NCI-H2171 treated with DMSO at 0.1 percent for 48 hours (cell line): Measurements from ENCODE around the gene RNGTT.
"Not testable (repeated sequence)": the region's sequence is repeated elsewhere in the genome, so short reads cannot be mapped to it uniquely, and the experiment has no call there.

Source experiments
- DNase-seq: peaks from one replicate; lab custom pipeline; 2025; lab: John Stamatoyannopoulos, UW

RNGTT gene

DNA sequence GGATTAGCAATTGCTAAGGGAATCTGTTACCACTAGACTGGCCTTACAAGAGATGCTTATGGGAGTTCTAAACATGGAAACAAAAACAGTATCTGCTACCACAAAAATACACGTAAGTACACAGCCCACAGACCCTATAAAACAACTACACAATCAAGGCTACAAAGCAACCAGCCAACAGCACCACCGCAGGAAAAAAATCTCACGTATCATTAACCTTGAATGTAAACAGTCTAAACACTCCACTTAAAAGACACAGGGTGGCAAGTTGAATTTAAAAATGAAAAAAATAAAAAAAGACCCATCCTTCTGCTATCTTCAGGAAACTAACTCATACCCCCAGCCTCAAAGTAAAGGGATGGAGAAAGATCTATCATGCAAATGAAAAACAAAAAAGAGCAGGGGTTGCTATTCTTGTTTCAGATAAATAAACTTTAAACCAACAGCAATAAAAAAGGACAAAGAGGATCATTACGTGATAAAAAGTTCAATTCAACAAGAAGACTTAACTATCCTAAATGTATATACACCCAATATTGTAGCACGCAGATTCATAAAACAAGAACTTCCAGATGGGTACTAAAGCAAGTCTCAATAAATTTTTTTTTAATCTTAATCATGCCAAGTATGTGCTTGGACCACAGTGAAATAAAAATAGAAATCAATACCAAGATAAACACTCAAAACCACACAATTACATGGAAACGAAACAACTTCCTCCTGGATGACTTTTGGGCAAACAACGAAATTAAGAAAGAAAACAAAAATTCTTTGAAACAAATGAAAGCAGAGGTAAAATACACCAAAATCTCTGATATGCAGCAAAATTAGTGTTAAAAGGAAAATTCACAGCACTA lies 52.3 kb downstream of the RNGTT start:
- peak; percentile 19 for DNase-seq

DNA sequence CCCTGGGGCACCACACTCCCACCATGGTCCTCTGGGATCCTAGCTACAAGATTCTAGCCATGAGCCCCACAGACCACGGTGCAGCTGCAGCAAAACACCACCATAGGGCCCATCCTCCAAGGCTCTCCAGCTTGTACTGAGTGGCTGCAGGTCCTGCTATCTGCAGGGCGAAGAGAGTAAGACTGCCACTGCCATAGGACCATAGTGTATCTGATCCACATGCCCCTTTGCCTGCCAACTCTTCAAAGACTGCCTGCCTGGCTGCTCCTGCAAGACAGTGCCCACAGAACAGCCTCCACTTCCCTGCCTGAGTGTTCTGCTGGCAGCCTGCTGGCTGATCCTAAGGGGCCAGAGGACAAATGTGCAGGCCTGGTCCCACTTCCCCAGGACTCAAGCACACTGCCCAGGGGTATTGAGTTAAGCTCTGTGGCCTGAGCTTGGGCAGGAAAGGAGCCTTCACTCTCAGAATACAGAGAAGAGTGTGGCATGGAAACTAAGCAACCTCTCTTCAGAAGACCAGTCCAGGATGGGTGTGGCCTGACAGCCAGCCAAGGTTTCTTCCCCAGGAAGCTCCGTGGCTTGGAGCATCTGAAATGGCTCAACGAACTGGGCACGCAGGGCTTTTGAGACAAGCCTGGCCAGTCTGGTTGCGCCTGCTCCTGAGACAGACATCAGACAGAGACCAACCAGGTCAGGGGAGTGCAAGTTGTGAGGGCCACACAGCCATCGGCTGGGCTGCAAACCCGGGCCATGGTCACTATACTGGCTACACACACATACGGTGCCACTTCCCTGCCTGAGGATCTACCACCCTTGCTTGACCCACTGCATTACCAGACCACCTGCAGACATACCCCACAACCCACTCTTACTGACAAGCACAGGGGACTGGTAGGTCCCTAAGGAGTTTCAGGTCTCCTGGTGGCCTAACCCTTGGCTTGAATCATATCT lies 54.5 kb downstream of the RNGTT start:
- no peak for DNase-seq

DNA sequence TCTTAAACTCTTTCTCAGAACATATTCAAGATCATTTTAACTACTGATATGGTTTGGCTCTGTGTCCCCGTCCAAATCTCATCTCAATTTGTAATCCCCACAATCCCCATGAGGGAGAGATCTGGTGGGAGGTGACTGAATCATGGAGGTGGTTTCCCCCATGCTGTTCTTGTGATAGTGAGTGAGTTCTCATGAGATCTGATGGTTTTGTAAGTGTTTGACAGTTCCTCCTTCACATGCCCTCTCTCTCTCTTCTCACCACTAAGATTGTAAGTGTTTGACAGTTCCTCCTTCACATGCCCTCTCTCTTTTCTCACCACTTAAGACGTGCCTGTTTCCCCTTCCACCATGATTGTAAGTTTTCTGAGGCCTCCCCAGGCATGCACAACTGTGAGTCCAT lies 56.3 kb downstream of the RNGTT start:
- not testable (repeated sequence) for DNase-seq

DNA sequence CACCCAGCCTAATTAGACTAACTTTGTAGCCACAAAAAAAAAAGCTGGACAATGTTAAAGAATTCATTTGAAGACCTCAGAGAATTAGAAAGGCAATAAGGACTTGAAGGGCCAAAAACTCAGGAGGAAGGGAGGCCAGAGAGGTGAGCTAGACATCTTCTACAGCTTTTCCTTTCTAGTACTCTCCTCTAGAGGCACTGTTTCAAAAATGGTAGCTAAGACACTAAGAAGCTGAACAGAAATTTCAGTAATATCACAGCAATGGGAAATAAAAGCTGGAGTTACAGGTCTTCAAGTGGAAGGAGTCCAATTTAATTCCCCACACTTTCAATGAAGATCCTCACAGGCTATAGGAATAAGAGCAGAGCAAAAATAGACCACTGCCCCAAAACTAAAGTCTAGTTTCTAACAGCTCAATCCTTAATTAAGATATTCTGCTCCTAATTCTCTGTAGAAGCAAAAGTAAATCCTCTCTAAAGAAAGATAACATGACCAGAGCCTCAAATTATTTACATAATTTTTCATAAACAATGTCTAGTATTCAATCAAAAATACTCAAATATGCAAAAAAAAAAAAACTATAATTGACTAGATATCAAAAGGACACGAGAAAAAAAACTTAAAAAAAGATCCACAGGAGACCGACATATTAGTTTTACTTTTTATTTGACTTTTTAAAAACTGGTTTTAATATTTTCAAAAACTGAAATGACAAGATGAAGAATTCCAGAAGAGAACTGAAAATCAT lies 63.7 kb downstream of the RNGTT start:
- no peak for DNase-seq

DNA sequence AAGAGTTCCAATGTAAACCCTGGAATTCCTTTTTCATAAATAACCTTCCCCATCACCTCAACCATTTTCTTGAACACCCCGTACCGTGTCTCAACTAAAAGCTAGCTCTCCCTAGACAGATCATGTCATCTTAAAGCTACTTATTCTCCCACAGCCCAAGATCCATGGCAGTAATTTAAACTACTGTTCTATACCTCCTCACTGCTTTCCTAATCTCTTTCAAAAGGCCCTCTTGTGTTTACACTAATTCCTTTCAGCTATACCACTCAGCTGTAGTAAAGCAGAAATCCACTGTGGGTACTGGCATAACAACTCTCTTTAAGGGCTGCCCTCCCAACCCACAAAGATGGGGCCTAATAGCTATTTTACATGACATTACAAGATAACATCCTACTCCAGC lies 67.5 kb downstream of the RNGTT start:
- DNase-seq: no peak

DNA sequence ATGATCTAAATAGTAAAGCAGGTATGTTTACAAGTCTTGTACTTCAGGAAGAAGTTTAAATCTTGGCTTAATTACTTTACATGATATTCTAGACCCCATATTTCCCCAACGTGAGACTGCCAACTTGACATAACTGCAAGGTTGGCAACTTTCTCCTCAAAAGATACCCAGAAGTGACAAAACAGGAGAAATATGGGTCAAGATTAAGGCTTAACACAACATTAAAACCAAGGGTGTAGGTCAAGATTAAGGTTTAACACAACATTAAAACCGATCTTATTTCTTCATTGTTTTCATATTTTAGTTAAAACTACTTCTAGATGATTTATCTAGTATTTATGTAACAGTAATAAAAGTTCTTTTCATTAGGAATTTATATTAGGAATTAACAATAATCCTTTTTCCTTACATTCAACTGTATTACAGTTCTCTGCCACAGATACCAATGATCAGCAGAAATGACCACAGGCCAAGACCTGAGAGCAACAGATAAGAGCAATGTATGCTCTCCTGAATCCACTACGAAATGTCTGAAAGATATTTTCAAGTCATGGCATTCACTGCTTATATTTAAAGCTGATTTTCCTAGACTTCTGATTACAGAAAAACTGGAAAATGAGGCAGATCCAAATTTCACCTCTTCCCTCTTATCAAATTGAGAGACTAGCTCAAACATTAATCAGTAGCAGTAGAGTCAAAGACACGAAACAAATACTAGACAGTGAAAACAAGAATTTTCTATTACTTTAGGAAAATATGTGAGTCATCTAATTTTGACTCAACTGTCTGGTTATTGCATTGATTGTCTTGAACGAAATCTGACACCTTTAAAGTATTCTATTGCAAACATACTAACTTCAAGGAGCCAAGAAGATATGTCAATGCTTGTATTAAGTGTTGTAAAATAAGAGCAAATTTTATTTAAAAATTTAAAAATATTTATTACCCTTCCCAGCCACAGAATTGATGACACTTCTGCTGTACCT lies 72.3 kb downstream of the RNGTT start:
- DNase-seq: no peak

DNA sequence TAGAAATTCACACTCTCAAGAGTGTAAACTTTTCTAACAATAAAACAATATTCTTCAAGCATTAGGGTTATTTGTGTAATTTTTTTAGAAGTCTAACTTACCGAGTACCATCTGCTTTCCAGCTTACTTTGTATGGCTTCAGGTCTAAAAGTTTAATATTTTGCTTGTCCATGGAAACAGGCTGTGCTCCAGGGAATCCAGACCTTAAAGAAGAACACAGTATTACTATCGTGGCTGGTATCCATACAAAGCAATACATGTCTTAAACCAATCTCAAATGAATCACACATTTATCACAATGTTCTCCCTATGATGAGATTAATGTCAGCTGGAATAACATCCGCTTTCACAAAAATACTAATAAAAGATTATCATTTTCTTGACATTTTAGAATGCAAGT lies 73.0 kb downstream of the RNGTT start:
- no peak for DNase-seq

DNA sequence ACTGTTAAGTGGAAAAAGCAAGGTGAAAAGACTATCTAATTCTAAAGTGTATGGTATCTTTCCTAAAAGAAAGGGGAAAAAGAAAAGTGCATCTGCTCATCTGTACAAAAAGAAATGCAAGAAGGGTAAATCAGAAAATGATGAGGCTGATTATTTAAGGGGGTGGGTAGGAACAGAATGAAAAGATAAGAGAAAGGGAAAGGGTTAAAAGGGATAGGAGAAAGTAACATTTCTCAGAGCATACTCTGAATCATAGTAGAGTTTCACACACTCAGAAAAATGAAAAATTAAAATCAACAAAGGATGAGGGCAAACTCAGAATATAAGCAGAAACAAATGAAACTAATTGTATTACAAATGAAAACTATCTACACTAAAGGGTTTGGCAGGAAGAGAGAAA lies 79.1 kb downstream of the RNGTT start:
- no peak for DNase-seq

DNA sequence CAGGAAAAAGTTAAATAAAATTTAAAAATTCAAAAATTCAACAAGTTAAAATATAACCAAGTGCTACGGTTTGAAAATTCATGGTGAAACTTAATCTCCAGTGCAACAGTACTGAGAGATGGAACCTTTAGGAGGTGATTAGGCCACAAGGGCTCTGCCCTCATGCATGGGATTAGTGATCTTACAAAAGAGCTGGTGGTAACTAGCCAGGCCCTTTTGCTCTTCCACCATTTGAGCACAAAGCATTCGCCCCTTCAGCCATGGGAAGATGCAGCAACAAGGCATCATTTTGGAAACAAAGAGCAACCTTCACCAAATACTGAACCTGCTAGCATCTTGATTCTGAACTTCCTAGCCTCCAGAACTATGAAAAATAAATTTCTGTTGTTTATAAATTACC lies 80.9 kb downstream of the RNGTT start:
- no peak for DNase-seq

DNA sequence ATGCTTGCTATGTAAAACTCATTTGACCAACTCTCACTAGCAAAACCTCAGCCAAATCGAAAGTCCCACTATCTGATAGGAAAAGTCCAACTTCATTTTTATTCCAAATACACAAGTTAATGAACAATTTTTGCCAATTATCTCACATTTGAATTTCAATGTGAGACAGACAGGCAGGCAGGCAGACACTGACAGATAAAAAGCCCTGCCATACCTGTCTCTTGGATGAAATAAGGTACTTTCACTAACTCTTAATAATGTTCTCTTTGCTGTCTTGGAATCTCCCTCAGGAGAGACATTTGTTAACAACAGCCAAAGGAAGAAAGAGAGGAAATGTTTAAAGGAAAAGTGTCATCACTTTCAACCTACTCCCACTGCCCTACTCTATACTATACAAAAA lies 82.0 kb downstream of the RNGTT start:
- no peak for DNase-seq

DNA sequence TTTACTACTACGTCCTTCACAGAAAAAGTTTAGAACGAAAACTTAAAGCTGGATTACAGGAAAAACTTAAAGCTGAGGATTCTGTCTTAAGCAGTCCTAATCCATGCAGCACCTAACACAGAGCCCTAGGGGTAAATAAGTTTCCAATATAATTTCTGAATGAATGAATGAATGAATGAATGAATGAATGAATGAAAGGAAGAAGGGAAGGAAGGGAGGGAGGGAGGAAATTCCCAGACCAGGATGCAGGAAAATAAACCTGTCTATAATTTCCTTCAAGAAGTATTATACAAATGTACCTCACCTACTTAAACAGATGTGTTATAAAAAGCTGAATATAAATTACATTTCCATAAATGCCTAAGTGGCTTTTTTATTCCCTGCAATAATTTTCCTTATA lies 83.4 kb downstream of the RNGTT start:
- no peak for DNase-seq

DNA sequence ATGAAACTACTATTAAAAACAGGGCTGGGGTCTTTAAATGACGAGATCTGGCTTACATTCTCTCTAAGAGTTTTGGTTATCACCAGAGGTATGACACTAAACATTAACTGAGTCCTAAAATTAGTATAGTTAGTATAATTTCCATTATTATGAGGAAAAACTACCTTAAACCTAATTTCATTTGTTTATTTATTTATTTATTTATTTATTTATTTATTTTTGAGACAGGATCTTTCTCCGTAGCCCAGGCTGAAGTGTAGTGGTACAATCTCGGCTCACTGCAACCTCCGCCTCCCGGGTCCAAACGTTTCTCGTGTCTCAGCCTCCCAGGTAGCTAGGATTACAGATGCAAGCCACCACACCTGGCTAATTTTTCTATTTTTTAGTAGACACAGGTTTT lies 85.5 kb downstream of the RNGTT start:
- DNase-seq: no peak

DNA sequence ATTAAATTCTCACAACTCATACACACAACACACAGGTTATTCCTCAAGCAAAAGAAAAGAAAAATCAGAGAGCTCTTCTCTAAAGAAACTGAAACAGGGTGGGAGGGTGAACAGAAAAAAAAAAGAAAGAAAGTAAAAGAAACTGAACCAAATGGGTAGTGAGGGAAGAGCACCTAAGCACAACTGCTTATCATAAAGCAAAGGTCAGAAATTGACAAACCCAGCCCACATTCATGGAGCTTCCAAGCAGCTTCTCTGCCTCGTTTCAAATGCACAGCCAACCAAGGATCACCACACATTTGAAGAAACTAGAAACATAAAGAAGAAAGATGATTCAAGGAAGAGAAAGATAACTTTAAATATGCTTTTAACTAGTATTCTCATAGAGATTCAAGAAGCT lies 90.5 kb downstream of the RNGTT start:
- DNase-seq: no peak

DNA sequence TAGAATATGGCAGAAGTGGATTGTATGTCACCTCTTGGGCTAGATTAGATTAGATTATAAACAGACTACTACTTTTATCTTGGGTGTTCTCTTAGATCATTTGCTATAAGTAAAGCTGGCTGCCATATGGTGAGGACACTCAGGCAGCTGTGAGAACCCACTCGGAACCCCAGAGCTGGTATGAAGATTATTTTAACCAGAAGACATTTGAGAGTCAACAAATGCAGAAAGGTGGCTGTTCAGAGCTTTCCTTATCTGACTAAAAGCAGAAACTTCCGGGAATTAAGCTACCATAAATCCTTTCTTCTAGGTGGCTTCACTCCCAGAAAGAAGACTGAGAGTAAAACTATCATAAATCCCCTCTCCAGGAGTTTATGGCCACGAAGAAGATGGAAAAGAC lies 91.9 kb downstream of the RNGTT start:
- DNase-seq: no peak

DNA sequence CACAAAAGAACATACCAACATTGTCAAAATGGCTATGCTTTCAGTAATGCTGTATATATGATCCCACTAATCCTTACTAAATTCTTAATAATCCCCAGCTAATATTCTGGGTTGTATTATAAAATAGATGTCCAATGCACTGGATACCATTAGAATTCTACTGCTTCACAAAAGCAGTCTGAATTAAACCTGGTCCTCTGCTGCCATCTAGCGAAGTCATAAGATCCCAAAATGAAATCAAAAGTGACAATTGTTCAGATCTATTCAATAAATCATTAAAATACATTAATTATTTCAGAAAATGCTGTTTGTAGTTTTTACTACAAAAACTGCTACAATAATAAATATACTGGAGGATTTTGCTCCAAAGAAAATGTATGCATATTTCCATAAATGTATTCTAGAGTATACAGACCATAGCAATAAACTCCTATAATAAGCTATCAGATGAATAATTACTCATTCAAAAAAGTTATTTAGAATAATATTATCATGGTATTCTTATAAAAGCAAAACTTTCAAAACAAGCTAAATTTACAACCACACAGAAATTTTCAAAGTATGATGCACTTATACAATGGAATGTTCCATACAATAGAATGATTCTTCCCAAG lies 92.6 kb downstream of the RNGTT start:
- peak; percentile 68 for DNase-seq

DNA sequence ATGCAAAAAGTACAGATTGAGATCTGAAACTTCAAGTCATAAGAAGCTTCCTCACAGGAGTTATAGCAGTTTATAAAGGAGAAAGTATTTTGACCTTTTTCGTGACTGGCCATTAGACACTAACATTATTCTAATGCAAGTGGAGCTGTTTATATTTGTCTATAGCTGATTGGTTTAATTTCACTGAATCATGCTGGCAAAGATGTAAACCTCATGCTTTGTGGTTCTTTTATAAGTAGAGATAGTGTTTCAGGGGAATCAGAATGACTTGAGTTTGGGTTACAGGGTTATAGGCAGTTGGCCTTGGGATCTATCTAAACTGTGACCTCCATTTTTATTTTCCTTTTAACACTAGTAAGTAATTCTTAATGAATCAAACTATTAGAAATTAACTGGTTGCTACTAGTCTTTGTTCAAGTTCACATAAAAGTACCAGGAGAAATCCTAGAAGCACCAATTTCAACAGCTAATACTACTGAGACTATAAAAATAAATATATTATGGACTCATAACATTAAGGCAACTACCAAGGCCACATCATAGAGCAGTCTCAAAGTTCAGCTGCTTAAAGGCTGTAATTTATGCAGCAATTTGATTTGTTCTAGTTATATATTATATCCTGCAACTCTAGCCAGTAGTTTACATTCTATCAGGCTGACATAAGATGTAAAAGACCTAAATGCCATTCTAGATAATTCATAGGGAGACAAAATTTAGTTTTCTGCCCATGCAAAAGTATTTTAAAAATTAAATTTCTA lies 94.0 kb downstream of the RNGTT start:
- DNase-seq: no peak

DNA sequence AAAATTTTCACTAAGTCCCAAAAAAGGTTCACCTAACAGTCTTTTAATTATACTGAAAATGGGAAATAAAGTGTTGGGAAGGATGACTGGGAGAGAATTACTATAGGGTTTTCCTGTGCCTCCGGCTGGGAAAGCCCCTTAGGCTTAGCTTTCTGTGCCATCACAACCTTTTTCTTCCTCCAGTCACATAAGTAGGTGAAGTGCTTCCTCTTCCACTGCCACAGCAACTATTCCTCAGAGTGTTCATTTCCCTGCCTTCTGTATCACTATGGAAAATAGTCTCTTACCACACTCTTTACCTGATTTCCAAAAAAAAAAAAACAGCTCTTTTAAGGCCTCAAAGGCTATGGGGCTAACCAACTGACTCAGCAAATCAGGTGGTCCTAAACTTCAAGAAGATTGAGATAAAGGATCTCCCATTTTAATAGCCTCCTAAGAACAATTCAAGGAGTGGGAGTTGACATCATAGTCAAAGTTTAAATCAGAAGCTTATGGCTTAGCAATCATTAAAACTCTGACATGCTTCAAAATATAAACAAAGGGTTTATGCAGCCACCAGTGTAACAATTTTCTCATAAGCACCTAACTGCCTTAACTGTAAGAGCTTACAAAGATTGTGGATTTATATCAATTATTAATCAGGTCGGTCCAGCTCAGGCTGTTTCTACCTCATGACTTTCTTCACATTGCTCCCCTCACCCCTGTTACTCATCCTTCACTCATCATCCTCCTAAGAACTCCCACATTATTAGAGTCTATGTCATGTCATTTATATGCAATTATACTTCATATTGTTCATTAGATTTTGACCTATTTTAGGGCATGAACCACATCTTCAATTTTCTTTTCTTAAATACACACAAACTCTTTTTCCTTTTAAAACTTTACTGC lies 95.3 kb downstream of the RNGTT start:
- no peak for DNase-seq

DNA sequence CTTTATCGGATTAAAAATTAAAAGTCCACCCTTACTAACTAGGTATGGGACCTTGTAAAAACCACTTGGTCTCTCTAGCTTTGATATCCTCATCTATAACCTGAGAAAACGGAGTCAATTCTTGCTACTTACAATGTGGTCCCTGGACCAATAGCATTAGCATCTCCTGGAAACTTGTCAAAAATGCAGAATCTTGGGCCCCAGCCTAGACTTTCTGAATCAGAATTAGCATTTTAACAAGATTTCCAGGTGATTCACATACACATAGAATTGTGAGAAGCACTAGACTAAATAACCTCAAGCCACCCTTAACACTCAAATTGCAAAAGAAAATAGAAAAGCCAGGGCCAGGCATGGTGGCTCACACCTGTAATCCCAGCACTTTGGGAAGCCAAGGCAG lies 96.6 kb downstream of the RNGTT start:
- no peak for DNase-seq

DNA sequence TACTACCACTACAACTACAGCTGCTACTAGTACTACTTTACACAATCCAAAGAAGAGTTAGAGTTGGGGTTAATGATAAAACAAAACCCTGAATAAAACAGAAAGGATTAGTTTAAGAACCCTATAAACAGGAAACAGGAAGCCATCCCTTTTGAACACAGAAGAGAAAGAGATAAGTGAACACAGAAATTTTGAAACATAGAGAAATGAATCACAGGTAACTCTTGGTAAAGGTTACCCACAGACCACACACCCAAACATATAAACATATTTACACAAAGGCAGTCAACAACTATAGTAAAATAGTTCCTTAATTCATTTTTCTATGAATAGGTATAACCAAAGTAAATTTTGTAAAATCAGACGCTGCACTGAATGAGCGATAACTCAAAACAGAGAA lies 98.1 kb downstream of the RNGTT start:
- DNase-seq: no peak
